SU-DHL-6 (cell line): ENCODE data around the gene YBX3.

Experiments used
- H2AFZ ChIP-seq: fragments of 200-600 bp; sonication (generic); 2 replicates; pipeline ENCODE4 v1.6.1; 2014; ENCODE audit warnings: low read depth, mild to moderate bottlenecking, moderate library complexity, mixed read lengths, antibody characterized with exemption, low read length; ENCODE audit not compliant: severe bottlenecking
- H3F3A ChIP-seq: fragments of 200-600 bp; shearing (Covaris generic); 2 replicates; pipeline ENCODE4 v1.6.0; 2016; ENCODE audit warnings: antibody characterized with exemption, mild to moderate bottlenecking; ENCODE audit not compliant: insufficient read depth
- H3K27ac ChIP-seq: fragments of 200-600 bp; sonication (generic); 2 replicates; pipeline ENCODE4 v1.5.1; 2016; ENCODE audit warnings: low read depth, mild to moderate bottlenecking, low read length, moderate library complexity, mixed read lengths
- H3K27me3 ChIP-seq: fragments of 200-600 bp; sonication (generic), shearing (Covaris generic); 2 replicates; pipeline ENCODE4 v1.6.0; 2014; ENCODE audit warnings: mild to moderate bottlenecking, low read length
- H3K36me3 ChIP-seq: fragments of 200-600 bp; sonication (generic); 2 replicates; pipeline ENCODE4 v1.6.1; 2014; ENCODE audit warnings: mild to moderate bottlenecking, low read length, mixed read lengths
- H3K4me2 ChIP-seq: fragments of 300-600, 200-600 bp; shearing (Covaris generic), sonication (generic); 2 replicates; pipeline ENCODE4 v1.6.0; 2014; ENCODE audit warnings: low read length, low read depth, mild to moderate bottlenecking; ENCODE audit not compliant: poor library complexity, severe bottlenecking
- H3K4me3 ChIP-seq: fragments of 200-600 bp; sonication (generic); 2 replicates; pipeline ENCODE4 v1.5.1; 2014; ENCODE audit warnings: antibody characterized with exemption, low read length, mild to moderate bottlenecking, mixed read lengths; ENCODE audit not compliant: insufficient read depth, poor library complexity, severe bottlenecking
- H3K79me2 ChIP-seq: fragments of 200-600 bp; sonication (generic); 2 replicates; pipeline ENCODE4 v1.6.1; 2014; ENCODE audit warnings: mild to moderate bottlenecking, low read length, moderate library complexity; ENCODE audit not compliant: insufficient read depth
- H3K9ac ChIP-seq: fragments of 200-600 bp; sonication (generic); 2 replicates; pipeline ENCODE4 v1.7.0; 2014; ENCODE audit warnings: mild to moderate bottlenecking, low read length
- H3K9me2 ChIP-seq: fragments of 200-600 bp; sonication (generic); replicated peaks from 2 replicates; pipeline ENCODE4 v1.6.1; 2014; ENCODE audit warnings: low read length; ENCODE audit not compliant: insufficient read depth
- H3K9me3 ChIP-seq: fragments of 200-600 bp; sonication (generic); 2 replicates; pipeline ENCODE4 v1.6.1; 2014; ENCODE audit warnings: low read length, mixed read lengths; ENCODE audit not compliant: insufficient read depth
- H4K20me1 ChIP-seq: fragments of 200-600 bp; sonication (generic); 2 replicates; pipeline ENCODE4 v1.6.1; 2014; ENCODE audit warnings: low read depth, mild to moderate bottlenecking, antibody characterized with exemption, low read length, moderate library complexity, mixed read lengths
- EZH2phosphoT487 ChIP-seq: fragments of 200-600 bp; sonication (generic), shearing (Covaris generic); conservative IDR thresholded peaks from 2 replicates; pipeline ENCODE4 v1.6.1; 2018; ENCODE audit warnings: mild to moderate bottlenecking, antibody characterized with exemption, low read length, moderate library complexity, mixed read lengths
- TF ChIP-seq, protein P1 (sequence below): fragments of 200-600 bp; sonication (generic); IDR thresholded peaks from one replicate; pipeline ENCODE4 v1.5.1; 2017; ENCODE audit warnings: antibody characterized with exemption, mild to moderate bottlenecking, low read length, moderate library complexity; ENCODE audit not compliant: insufficient read depth, poor library complexity, severe bottlenecking

Gene YBX3

DNA sequence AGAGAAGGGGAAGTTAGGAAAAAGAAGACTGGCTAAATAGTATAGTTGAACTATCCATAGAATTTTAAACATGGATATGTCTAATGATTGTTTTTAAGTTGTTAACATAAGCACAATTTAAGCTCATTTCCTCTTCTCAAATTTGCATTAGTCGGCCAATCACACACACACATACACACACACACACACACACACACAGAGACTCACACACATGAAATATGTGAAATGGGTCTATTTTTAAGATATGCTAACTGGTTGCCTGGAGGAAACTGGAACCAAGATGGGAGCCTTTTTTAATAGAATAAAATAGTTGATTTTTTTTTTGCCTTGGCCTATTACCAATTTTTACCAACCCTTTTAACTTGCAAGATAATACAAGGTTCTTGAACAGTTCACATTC is 25.3 kb downstream of the YBX3 start:
- Histone ChIP-seq H3K36me3 (no peaks in the 10 kb centered on the region), H3K27me3 (no peaks in the 10 kb centered on the region), H3K9ac (no peak overlapping the region), H3K79me2 (no peaks in the 10 kb centered on the region), H3K4me2 (no peak overlapping the region), H3F3A (no peaks in the 10 kb centered on the region), H4K20me1 (no peaks in the 10 kb centered on the region), H3K9me3 (no peaks in the 10 kb centered on the region), H3K27ac (no peak overlapping the region), H2AFZ (no peak overlapping the region), H3K9me2 (no peaks in the 10 kb centered on the region), H3K4me3 (no peak overlapping the region)
- TF ChIP-seq, protein P1, sequence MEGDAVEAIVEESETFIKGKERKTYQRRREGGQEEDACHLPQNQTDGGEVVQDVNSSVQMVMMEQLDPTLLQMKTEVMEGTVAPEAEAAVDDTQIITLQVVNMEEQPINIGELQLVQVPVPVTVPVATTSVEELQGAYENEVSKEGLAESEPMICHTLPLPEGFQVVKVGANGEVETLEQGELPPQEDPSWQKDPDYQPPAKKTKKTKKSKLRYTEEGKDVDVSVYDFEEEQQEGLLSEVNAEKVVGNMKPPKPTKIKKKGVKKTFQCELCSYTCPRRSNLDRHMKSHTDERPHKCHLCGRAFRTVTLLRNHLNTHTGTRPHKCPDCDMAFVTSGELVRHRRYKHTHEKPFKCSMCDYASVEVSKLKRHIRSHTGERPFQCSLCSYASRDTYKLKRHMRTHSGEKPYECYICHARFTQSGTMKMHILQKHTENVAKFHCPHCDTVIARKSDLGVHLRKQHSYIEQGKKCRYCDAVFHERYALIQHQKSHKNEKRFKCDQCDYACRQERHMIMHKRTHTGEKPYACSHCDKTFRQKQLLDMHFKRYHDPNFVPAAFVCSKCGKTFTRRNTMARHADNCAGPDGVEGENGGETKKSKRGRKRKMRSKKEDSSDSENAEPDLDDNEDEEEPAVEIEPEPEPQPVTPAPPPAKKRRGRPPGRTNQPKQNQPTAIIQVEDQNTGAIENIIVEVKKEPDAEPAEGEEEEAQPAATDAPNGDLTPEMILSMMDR, result no peak
- TF ChIP-seq EZH2phosphoT487, result no peak

DNA sequence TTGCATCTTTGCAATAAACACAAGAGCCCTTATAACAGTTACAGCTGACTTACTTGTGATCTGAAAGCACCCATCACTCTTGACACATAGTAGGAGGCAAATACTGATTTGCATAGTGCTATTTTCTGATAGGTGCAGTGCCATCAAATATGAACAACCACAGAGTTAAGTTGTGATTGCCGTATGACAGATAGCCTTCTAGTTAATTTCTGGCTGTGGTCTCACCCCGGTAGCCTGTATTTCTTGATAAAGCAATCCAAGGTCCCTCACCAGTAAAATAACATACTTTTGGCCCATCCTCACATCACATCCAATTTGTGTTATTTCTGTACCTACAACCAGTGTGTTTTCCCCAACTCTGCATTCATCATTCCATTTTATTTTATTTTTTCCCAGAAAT is 26.0 kb downstream of the YBX3 start:
- H3K9me3 ChIP-seq, result no peaks in the 10 kb centered on the region
- no peaks in the 10 kb centered on the region for H3K79me2 ChIP-seq
- no peak overlapping the region for H3K9ac ChIP-seq
- no peaks in the 10 kb centered on the region for H3K9me2 ChIP-seq
- H3K27me3 ChIP-seq, result no peaks in the 10 kb centered on the region
- H4K20me1 ChIP-seq, result no peaks in the 10 kb centered on the region
- no peak overlapping the region for H3K4me2 ChIP-seq
- no peaks in the 10 kb centered on the region for H3F3A ChIP-seq
- no peak for TF ChIP-seq EZH2phosphoT487
- TF ChIP-seq, protein P1, result no peak
- H3K4me3 ChIP-seq, result no peak overlapping the region
- no peak overlapping the region for H2AFZ ChIP-seq
- no peaks in the 10 kb centered on the region for H3K36me3 ChIP-seq
- no peak overlapping the region for H3K27ac ChIP-seq

DNA sequence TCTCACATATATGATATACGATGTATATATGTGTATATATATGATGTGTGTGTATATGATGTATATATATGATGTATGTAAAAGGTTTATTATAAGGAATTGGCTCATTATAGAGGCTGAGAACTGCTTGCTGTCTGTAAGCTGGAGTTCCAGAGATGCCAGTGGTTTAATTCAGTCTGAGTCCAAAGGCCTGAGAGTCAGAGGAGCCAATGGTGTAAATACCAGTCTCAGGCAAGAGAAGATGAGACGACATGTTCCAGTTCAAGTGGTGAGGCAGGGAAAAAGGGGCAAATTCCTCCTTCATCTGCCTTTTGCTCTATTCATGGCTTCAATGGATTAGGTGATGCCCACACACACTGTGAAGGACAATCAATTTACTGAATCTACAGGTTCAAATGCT is 32.2 kb downstream of the YBX3 start:
- no peak overlapping the region for H3K9ac ChIP-seq
- H4K20me1 ChIP-seq, result no peaks in the 10 kb centered on the region
- H3K36me3 ChIP-seq, result no peaks in the 10 kb centered on the region
- no peaks in the 10 kb centered on the region for H3F3A ChIP-seq
- H2AFZ ChIP-seq, result no peak overlapping the region
- H3K4me2 ChIP-seq, result no peak overlapping the region
- H3K4me3 ChIP-seq, result no peak overlapping the region
- TF ChIP-seq, protein P1, result no peak
- TF ChIP-seq EZH2phosphoT487, result no peak
- H3K79me2 ChIP-seq, result no peaks in the 10 kb centered on the region
- H3K9me3 ChIP-seq, result no peaks in the 10 kb centered on the region
- no peaks in the 10 kb centered on the region for H3K27me3 ChIP-seq
- no peak overlapping the region for H3K27ac ChIP-seq
- H3K9me2 ChIP-seq, result no peaks in the 10 kb centered on the region

DNA sequence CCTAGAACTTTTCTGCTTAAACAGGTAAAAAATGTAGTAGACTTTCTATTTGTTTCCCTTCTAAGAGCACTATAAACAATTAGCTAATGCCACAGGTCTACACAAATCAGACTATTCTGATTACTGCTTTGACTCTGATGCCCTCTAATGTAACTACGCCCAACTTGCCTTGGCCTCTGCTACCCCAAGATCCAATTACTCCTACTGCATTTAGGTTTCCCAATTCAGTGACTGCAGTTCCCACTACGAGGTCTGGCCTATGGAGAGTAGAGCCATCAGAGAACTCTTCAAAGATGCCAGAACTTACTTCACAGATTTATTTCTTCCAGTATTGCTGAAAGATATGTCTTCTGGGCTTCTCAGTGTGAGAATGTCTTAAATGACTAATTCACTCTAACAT is 34.0 kb downstream of the YBX3 start:
- no peaks in the 10 kb centered on the region for H3K79me2 ChIP-seq
- no peaks in the 10 kb centered on the region for H3K27me3 ChIP-seq
- no peaks in the 10 kb centered on the region for H3K36me3 ChIP-seq
- H3K9me2 ChIP-seq, result no peaks in the 10 kb centered on the region
- H2AFZ ChIP-seq, result no peak overlapping the region
- no peaks in the 10 kb centered on the region for H4K20me1 ChIP-seq
- H3K9ac ChIP-seq, result no peak overlapping the region
- H3F3A ChIP-seq, result no peaks in the 10 kb centered on the region
- no peak overlapping the region for H3K4me2 ChIP-seq
- no peak overlapping the region for H3K4me3 ChIP-seq
- TF ChIP-seq, protein P1, result no peak
- TF ChIP-seq EZH2phosphoT487, result no peak
- H3K27ac ChIP-seq, result no peak overlapping the region
- H3K9me3 ChIP-seq, result no peaks in the 10 kb centered on the region
